GM21723 (cell line): ENCODE measurements around the gene VPS37B.

Experiments
- ATAC-seq: cut with Tn5 transposase; IDR thresholded peaks from one replicate; pipeline ENCODE4 v1.9.1; 2021; ENCODE audit warnings: mild to moderate bottlenecking, moderate library complexity; ENCODE audit not compliant: unreplicated experiment

Gene VPS37B

DNA sequence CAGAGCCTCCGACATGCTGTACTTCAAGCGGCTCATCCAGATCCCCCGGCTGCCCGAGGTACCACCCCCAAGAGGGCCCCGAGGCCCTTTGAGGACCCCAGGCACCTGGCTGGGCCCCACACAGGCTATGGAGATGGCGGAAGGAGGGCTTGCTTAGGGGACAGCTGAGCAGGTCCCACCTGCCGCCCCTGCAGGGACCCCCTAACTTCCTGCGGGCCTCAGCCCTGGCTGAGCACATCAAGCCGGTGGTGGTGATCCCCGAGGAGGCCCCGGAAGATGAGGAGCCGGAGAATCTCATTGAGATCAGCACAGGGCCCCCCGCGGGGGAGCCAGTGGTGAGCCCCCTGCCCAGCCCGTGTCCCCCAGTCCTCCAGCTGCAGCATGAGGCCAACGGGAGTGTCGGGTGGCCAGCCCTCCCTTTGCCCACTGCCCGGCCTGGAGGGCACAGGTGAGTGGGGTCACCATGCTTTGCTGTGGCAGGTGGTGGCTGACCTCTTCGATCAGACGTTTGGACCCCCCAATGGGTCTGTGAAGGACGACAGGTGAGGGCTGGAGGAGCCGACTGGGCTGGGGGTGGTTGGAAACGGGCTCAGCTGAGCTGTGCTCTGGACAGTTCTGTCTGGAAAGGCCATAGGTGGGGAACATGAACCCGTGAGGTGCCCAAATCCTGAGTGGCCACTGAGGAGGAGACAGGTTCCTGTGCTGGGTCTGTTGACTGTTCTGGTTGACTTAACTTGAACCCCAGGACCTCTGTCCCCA, 40.7 kb downstream of the VPS37B start:
- no peak for ATAC-seq

DNA sequence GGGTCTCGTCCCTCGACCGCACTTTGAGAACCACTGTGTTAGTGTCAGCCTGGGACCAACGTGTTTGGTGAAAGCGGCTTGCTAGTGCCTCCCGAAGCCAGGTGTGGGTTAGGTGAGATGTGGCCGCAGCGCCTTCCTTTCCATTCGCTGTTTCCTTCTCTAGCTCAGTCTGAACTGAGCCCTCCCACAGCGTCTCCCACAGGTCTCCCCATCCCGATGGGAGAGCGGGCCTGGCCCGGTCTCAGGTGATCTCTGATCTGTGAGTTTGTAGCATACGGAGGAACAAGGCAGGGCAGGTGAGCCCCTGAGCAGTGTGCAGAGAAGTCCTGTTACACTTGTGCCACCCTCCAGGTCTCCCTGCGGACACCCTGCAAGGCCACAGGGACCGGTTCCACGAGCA, 41.4 kb downstream of the VPS37B start:
- ATAC-seq: no peak

GRCh38 chr12:122853582-122854245, 42.2 kb downstream of the VPS37B start:
- ATAC-seq: no peak

GRCh38 chr12:122852336-122853275, 43.3 kb downstream of the VPS37B start:
- ATAC-seq: no peak

- no peak for ATAC-seq
These were observed 44.1 kb downstream of the VPS37B start for GRCh38 chr12:122851820-122852219.

DNA sequence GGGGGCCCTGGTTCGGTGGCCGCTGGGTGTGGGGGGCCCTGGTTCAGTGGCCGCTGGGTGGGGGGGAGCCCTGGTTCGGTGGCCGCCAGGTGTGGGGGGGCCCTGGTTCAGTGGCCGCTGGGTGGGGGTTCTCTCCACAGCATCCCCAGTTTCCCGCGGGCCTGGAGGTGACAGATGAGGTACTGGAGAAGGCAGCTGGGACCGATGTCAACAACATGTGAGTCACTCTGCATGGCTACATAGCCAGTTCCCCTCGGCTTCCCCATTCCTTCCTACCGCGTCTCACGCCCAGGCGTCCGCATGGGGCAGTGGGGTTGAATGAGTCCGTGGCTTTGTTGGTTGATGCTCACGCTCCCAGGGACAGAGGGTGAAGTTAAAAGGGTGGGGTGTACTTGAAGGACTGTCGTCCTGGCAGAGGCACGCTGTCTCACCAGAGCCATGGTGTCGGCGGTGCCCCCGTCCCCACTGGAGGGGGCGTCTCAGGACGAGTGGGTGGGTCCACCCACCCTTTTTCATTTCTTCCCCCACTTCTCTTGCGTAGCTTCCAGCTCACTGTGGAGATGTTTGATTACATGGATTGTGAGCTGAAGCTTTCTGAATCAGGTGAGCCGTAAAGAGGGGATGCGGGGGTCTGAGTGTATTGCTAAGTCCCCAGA, 45.1 kb downstream of the VPS37B start:
- ATAC-seq: no peak

- ATAC-seq: no peak
These were observed 45.9 kb downstream of the VPS37B start for GRCh38 chr12:122850048-122850445.

DNA sequence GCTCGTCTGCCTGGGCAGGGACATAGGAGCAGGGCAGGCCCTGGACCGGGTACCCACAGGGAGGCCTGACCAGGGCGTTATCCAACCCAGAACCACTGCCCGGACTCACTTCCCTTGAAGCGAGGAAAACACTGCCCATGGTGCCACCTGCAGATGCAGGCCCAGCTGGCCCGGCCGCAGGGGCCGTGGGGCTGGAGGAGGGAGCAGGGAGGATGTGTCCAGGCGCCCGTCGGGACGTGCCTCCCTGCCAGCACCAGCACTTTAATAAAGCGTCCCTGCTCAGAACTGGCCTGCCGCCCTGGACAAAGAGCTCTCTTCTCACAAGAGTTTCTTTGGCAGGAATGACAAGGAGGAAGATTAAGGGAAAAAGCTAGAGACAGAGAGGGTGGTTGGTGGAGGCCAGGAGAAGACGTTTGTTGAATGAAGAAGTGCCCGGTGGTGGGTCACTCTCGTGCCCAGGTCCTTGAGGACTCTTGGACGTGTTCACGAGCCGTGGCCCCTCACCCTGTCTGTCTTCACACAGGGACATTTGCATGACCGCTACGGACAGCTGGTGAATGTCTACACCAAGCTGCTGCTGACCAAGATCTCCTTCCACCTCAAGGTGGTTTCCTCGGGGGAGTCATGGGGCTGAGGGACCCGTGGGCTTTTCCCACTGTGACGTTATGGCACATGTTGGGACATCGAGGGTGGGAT, 46.4 kb downstream of the VPS37B start:
- ATAC-seq: no peak

GRCh38 chr12:122848471-122849351, 47.2 kb downstream of the VPS37B start:
- no peak for ATAC-seq

DNA sequence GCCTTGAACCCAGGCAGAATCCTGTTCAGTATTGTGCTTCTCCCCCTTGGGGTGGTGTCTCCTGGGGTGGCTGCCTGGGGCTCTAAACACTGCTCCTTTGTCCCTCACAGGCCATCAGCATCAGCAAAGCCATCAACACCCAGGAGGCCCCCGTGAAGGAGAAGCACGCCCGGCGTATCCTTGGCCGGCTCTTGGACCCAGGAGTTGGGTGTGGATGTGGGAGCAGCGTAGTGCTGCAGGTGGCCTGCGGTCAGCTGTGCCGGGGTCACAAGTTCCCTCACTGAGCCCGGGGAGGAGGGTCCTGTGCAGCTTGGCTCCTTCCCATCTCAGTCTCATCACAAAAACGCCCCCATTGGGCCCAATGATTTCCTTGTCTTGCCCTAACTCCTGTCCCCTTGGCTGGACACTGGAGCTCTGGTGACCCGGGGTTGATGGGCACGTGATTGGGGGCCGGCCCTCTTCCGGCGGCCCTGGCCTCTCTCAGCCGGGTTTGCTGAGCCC, 48.0 kb downstream of the VPS37B start:
- ATAC-seq: no peak

GRCh38 chr12:122847516-122847836, 48.4 kb downstream of the VPS37B start:
- ATAC-seq: no peak

GRCh38 chr12:122846622-122847515, 49.1 kb downstream of the VPS37B start:
- no peak for ATAC-seq

- ATAC-seq: no peak
These were observed 49.9 kb downstream of the VPS37B start for GRCh38 chr12:122845865-122846621.

DNA sequence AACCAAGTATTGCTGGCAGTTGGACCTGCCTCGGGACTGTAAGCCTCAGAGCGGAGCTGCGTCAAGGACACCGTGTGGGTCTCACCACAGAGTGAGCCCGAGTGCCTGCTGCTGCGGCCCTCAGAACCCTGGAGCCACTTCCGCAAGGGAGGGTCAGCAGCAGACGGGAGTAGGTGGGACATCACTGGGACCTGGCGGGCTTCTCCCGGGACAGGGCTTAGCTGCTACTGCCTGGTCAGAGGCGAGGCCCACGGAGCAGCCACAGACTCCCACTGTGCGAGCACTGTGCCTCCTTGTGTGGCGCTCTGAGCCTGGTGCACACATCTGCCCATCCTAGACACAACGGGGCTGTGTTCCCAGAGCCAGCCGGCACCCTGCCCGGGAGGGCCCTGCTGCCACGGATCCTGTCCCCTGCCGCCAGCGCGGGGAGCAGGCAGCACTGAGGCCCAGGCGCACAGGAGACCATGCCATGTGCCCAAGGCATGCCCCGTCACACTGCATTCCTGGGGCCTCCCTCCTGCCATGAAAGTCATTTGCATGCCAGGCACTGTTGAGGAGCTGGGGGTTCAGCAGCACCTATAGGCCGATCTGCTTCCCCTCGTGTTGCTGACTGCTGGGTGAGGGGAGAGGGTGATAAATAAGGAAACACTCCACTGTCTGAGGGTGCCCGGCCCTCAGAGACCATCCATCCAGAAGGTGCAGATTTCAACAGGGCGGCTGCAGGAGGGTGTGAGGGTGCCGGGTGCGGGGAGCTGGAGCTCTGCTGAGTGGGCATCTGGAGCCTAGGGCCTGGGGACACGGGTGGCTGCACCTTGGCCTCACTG, 50.7 kb downstream of the VPS37B start:
- ATAC-seq: no peak

- no peak for ATAC-seq
These were observed 51.5 kb downstream of the VPS37B start for GRCh38 chr12:122844366-122844971.

- no peak for ATAC-seq
These were observed 52.5 kb downstream of the VPS37B start for GRCh38 chr12:122843455-122843854.
